H1 (cell line): Measurements from ENCODE around the gene NUTM1. TPM values are rescaled to one million over a fixed set of nuclear protein-coding genes. Genes with fewer than 3 reads are reported as not detected.

Experiments used
- CTCF ChIA-PET: fragments of 300-600 bp; sonication (Branson Sonifier 250); formaldehyde crosslinking; loops from one replicate; lab custom pipeline; 2021; ENCODE audit not compliant: partially characterized antibody; lab: Charles Lee
- POLR2A ChIA-PET: fragments of 300-600 bp; sonication (Branson Sonifier 250); formaldehyde crosslinking; loops from one replicate; lab custom pipeline; 2021; ENCODE audit warnings: inconsistent platforms; ENCODE audit not compliant: partially characterized antibody; lab: Charles Lee
- DNase-seq, 2 experiments: peaks; one replicate each; pipeline versions ENCODE4 v3.0.0 to v3.0.0-alpha.2; 2010 to 2022; ENCODE audit warnings: low spot score in 2 of 2, low read depth in 1 of 2, mixed read lengths in 1 of 2
- FAIRE-seq: peaks from 2 replicates; lab custom pipeline; 2011; peaks lifted over from hg19 to GRCh38; lab: Jason Lieb, UNC
- H2AFZ ChIP-seq: 2 replicates; pipeline ENCODE4 v1.8.1; 2012; ENCODE audit warnings: low read length, inconsistent platforms
- H2AK5ac ChIP-seq: 2 replicates; pipeline ENCODE4 v1.6.1; 2013; ENCODE audit warnings: low read depth, low read length
- H2BK120ac ChIP-seq: replicated peaks from 2 replicates; pipeline ENCODE3; 2013; ENCODE audit warnings: low read depth, low read length, inconsistent platforms
- H2BK12ac ChIP-seq: 2 replicates; pipeline ENCODE4 v1.6.1; 2013; ENCODE audit warnings: low read depth, low read length
- H2BK15ac ChIP-seq: 2 replicates; pipeline ENCODE4 v1.6.1; 2013; ENCODE audit warnings: low read length
- H2BK20ac ChIP-seq: 2 replicates; pipeline ENCODE4 v1.6.1; 2013; ENCODE audit warnings: low read length
- H2BK5ac ChIP-seq: 2 replicates; pipeline ENCODE4 v1.6.1; 2013; ENCODE audit warnings: low read depth, low read length
- H3K14ac ChIP-seq: 2 replicates; pipeline ENCODE4 v1.6.1; 2013; ENCODE audit warnings: inconsistent platforms; ENCODE audit not compliant: insufficient read length
- H3K18ac ChIP-seq: 2 replicates; pipeline ENCODE4 v1.6.1; 2013; ENCODE audit warnings: low read length; ENCODE audit errors: extremely low read depth
- H3K23ac ChIP-seq: 2 replicates; pipeline ENCODE4 v1.6.1; 2013; ENCODE audit warnings: inconsistent platforms; ENCODE audit not compliant: insufficient read length
- H3K23me2 ChIP-seq: 2 replicates; pipeline ENCODE4 v1.6.1; 2013; ENCODE audit warnings: low read depth, low read length
- H3K27ac ChIP-seq: 2 replicates; pipeline ENCODE4 v1.6.1; 2011; ENCODE audit warnings: low read depth, low read length, inconsistent platforms
- H3K27me3 ChIP-seq, 4 experiments: replicated peaks in 1 of 4; 1 replicate in 1 of 4; 2 replicates in 3 of 4; pipeline versions ENCODE4 v1.6.1 to v1.8.1; 2011 to 2013; ENCODE audit warnings: low read length in 3 of 4, mild to moderate bottlenecking in 3 of 4, inconsistent platforms in 2 of 4, mixed read lengths in 2 of 4, moderate library complexity in 1 of 4; ENCODE audit not compliant: control insufficient read depth in 3 of 4, insufficient read depth in 3 of 4; ENCODE audit errors: extremely low read depth in 1 of 4
- H3K36me3 ChIP-seq, 4 experiments: 2 replicates each; pipeline versions ENCODE4 v1.6.1 to v1.8.1; 2011 to 2013; ENCODE audit warnings: mild to moderate bottlenecking in 4 of 4, low read length in 3 of 4, moderate library complexity in 2 of 4, control low read depth in 1 of 4, inconsistent platforms in 1 of 4; ENCODE audit not compliant: insufficient read depth in 4 of 4, control insufficient read depth in 2 of 4
- H3K4ac ChIP-seq: replicated peaks from 2 replicates; pipeline ENCODE3; 2013; ENCODE audit warnings: low read length, low read depth, mixed read lengths, inconsistent platforms; ENCODE audit not compliant: insufficient read length
- H3K4me1 ChIP-seq, 4 experiments: replicated peaks in 1 of 4; 1 replicate in 1 of 4; 2 replicates in 3 of 4; pipeline versions ENCODE4 v1.6.1 to v1.8.1; 2011 to 2013; ENCODE audit warnings: low read length in 3 of 4, inconsistent platforms in 2 of 4, mixed read lengths in 1 of 4; ENCODE audit not compliant: insufficient read depth in 4 of 4, control insufficient read depth in 3 of 4
- H3K4me2 ChIP-seq, 2 experiments: 2 replicates each; pipeline versions ENCODE4 v1.6.1 to v1.8.1; 2011 to 2013; ENCODE audit warnings: low read depth in 2 of 2, low read length in 2 of 2, control low read depth in 1 of 2, inconsistent platforms in 1 of 2, mild to moderate bottlenecking in 1 of 2; ENCODE audit not compliant: insufficient read depth in 1 of 2
- H3K4me3 ChIP-seq, 4 experiments: fragments of 200-600, 300-600 bp in 1 of 4; sonication (generic), shearing (Covaris generic), sonication (Bioruptor Twin) in 1 of 4; 2 replicates each; pipeline versions ENCODE4 v1.5.1 to v1.8.1; 2011 to 2016; ENCODE audit warnings: low read length in 4 of 4, low read depth in 3 of 4, control low read depth in 2 of 4, inconsistent platforms in 2 of 4, mild to moderate bottlenecking in 2 of 4, mixed read lengths in 1 of 4, moderate library complexity in 1 of 4; ENCODE audit not compliant: insufficient read depth in 2 of 4; ENCODE audit errors: extremely low read depth in 1 of 4
- H3K56ac ChIP-seq: replicated peaks from 2 replicates; pipeline ENCODE3; 2013; ENCODE audit warnings: low read depth, mild to moderate bottlenecking, mixed read lengths, low read length, inconsistent platforms; ENCODE audit not compliant: insufficient read length
- H3K79me1 ChIP-seq: 2 replicates; pipeline ENCODE4 v1.6.1; 2013; ENCODE audit warnings: low read depth, low read length, control low read depth
- H3K79me2 ChIP-seq, 2 experiments: 2 replicates each; pipeline versions ENCODE4 v1.6.1 to v1.8.1; 2012 to 2013; ENCODE audit warnings: low read length in 2 of 2, mild to moderate bottlenecking in 2 of 2, inconsistent platforms in 1 of 2; ENCODE audit not compliant: insufficient read depth in 2 of 2, control insufficient read depth in 1 of 2
- H3K9ac ChIP-seq, 4 experiments: replicated peaks in 1 of 4; 1 replicate in 1 of 4; 2 replicates in 3 of 4; pipeline versions ENCODE4 v1.6.1 to v1.8.1; 2011 to 2013; ENCODE audit warnings: low read depth in 3 of 4, low read length in 3 of 4, control low read depth in 2 of 4, mild to moderate bottlenecking in 2 of 4, moderate library complexity in 2 of 4, inconsistent platforms in 1 of 4; ENCODE audit errors: extremely low read depth in 1 of 4
- H3K9me3 ChIP-seq, 2 experiments: 2 replicates each; pipeline versions ENCODE4 v1.6.1 to v1.8.1; 2012 to 2013; ENCODE audit warnings: mild to moderate bottlenecking in 2 of 2, moderate library complexity in 2 of 2, control low read depth in 1 of 2, inconsistent platforms in 1 of 2, low read depth in 1 of 2, low read length in 1 of 2, mixed read lengths in 1 of 2; ENCODE audit not compliant: insufficient read depth in 2 of 2
- H4K20me1 ChIP-seq, 2 experiments: replicated peaks in 1 of 2; 2 replicates each; pipeline versions ENCODE3 to v1.8.1; 2011 to 2013; ENCODE audit warnings: inconsistent platforms in 2 of 2, low read length in 2 of 2, mild to moderate bottlenecking in 1 of 2; ENCODE audit not compliant: insufficient read depth in 2 of 2, control insufficient read depth in 1 of 2
- H4K5ac ChIP-seq: 2 replicates; pipeline ENCODE4 v1.6.1; 2013; ENCODE audit warnings: low read length, low read depth, mixed read lengths, inconsistent platforms; ENCODE audit not compliant: insufficient read length
- H4K8ac ChIP-seq: 2 replicates; pipeline ENCODE4 v1.8.0; 2013; ENCODE audit warnings: mild to moderate bottlenecking, moderate library complexity, low read length, inconsistent platforms; ENCODE audit not compliant: insufficient read depth; ENCODE audit errors: extremely low read depth
- H4K91ac ChIP-seq: replicated peaks from 2 replicates; pipeline ENCODE3; 2013; ENCODE audit warnings: low read length, mixed read lengths, inconsistent platforms; ENCODE audit not compliant: insufficient read length
- BACH1 ChIP-seq: IDR thresholded peaks from 2 replicates; pipeline ENCODE4 v1.6.1; 2012; ENCODE audit warnings: low read length, improper control_type of control experiment
- CEBPB ChIP-seq: IDR thresholded peaks from 2 replicates; pipeline ENCODE4 v1.6.1; 2012; ENCODE audit warnings: low read depth, low read length
- CREB1 ChIP-seq: IDR thresholded peaks from 2 replicates; pipeline ENCODE4 v1.6.1; 2012; ENCODE audit warnings: inconsistent platforms
- CTBP2 ChIP-seq: IDR thresholded peaks from 2 replicates; pipeline ENCODE4 v1.7.0; 2011; ENCODE audit warnings: borderline replicate concordance, mild to moderate bottlenecking, moderate library complexity, mixed read lengths, low read length; ENCODE audit not compliant: insufficient read depth, insufficient read length
- CTCF ChIP-seq, 3 experiments: IDR thresholded peaks; 1 replicate in 2 of 3; 2 replicates in 1 of 3; pipeline versions ENCODE4 v1.5.1 to v1.6.1; 2011; ENCODE audit warnings: low read length in 3 of 3, mild to moderate bottlenecking in 3 of 3, inconsistent platforms in 2 of 3, low read depth in 1 of 3, moderate library complexity in 1 of 3; ENCODE audit not compliant: insufficient read depth in 1 of 3; ENCODE audit errors: control extremely low read depth in 1 of 3
- NANOG ChIP-seq: IDR thresholded peaks from 2 replicates; pipeline ENCODE4 v1.6.1; 2011; ENCODE audit warnings: low read length, low read depth, mild to moderate bottlenecking, inconsistent platforms; ENCODE audit not compliant: insufficient read depth, poor library complexity, severe bottlenecking
- SP4 ChIP-seq: IDR thresholded peaks from 2 replicates; pipeline ENCODE4 v1.6.1; 2012; ENCODE audit warnings: low read length, inconsistent platforms
- TEAD4 ChIP-seq: IDR thresholded peaks from 2 replicates; pipeline ENCODE4 v1.6.1; 2012; ENCODE audit warnings: low read depth, low read length, inconsistent platforms, mixed read lengths
- WGBS, 2 experiments: shearing (Covaris generic) in 1 of 2; methylation state at CpG; one replicate each; pipeline versions ENCODE4 v1.1.6 to v1.1.7; 2013 to 2015; ENCODE audit warnings: low lambda C conversion rate in 2 of 2, mixed read lengths in 2 of 2, inconsistent platforms in 1 of 2, low coverage in 1 of 2, missing lambda C conversion rate in 1 of 2; ENCODE audit not compliant: insufficient replicate concordance in 2 of 2, insufficient coverage in 1 of 2, insufficient read length in 1 of 2; ENCODE audit errors: extremely low coverage in 1 of 2, missing lambda C conversion rate in 1 of 2; 5-methylcytosine and 5-hydroxymethylcytosine counted together
- polyA plus RNA-seq, 7 experiments: library from polyadenylated mRNA; depleted of rRNA in 3 of 7; stranded (reverse) in 5 of 7; unstranded in 2 of 7; fragments of >200 nt in 5 of 7; fragments of 200-250 nt in 2 of 7; gene quantifications; 1 replicate in 5 of 7; 2 replicates in 1 of 7; 4 replicates in 1 of 7; pipeline versions ENCODE4 v1.2.1 to v1.2.3, GENCODE V29; 2011 to 2013; ENCODE audit warnings: missing spikeins in 2 of 7, mixed read lengths in 2 of 7
- total RNA-seq: library from RNA; stranded (reverse); fragmentation: NEBNext Ultra II Directional; extraction: Animal tissue kit (Norgen Biotek cat#: 25700); gene quantifications from 2 replicates; pipeline ENCODE4 v1.2.1, GENCODE V29; 2021

The NUTM1 gene
- total and polyA plus RNA-seq, 2 of the 8 experiments (the other 6 are each of a cell fraction or from before 2014, with no cell fraction given) = 0.39 to 0.60 TPM

GRCh38 chr15:34341381-34342212 lies 1.5 kb upstream of the NUTM1 start:
- CTCF ChIA-PET = interaction anchor here (0.8 to 1.2 kb wide), 2 partner anchors 13 to 26 kb away, joined by 3 to 5 read pairs; no protein-coding TSS in a partner anchor
- H3K79me2 ChIP-seq = peaks cover 0 to 20% of the 10 kb centered on the region in 2 experiments; a peak in 3 of 4 replicates

More at GRCh38 chr15:34341381-34342212, 1.5 kb upstream of the NUTM1 start:
- Histone ChIP-seq H2AK5ac (no peak overlapping the region), H2BK15ac (no peak overlapping the region), H4K20me1 (no peaks in the 10 kb centered on the region), H3K23ac (no peak overlapping the region), H2BK20ac (no peak overlapping the region), H3K4me1 (peaks cover 6 to 11% (median 8%) of the 10 kb centered on the region in 4 experiments; a peak in 6 of 7 replicates), H2AFZ (no peak overlapping the region), H3K27ac (no peak overlapping the region), H3K36me3 (peaks cover 2 to 13% (median 6%) of the 10 kb centered on the region in 4 experiments; a peak in 5 of 8 replicates), H2BK12ac (no peak overlapping the region), H3K79me1 (peaks cover 4% of the 10 kb centered on the region; the same call in 1 of the 2 replicates), H3K9ac (no peak overlapping the region), H3K18ac (no peak overlapping the region), H2BK120ac (no peak overlapping the region), H4K8ac (no peak overlapping the region), H4K91ac (no peak overlapping the region), H2BK5ac (no peak overlapping the region), H3K14ac (no peak overlapping the region), H3K27me3 (no peaks in the 10 kb centered on the region), H3K9me3 (no peaks in the 10 kb centered on the region), H4K5ac (no peak overlapping the region), H3K4me3 (peak overlapping the region; percentile 86 to 94 (median 92); a peak in 7 of 8 replicates), H3K4me2 (peak overlapping the region; percentile 20 to 73)
- WGBS, 2 experiments = 96% methylated on average over 15 of the region's 15 CpGs; no CpG with 5 or more reads in 1 of the 2 experiments
- POLR2A ChIA-PET = interaction anchor here (1.6 kb wide), 1 partner anchor 8 kb away, joined by 5 read pairs; no protein-coding TSS in a partner anchor
- DNase-seq = no peak
- TF ChIP-seq BACH1 = no peak
- no peak for TF ChIP-seq CEBPB
- TF ChIP-seq CTBP2 = no peak
- TF ChIP-seq NANOG = no peak
- no peak for TF ChIP-seq CTCF (IDR thresholded peaks at IDR 0.05; ENCODE audit: control extremely low read depth in 1 of 3, insufficient read depth in 1 of 3, low read depth in 1 of 3, low read length in 3 of 3)
- TF ChIP-seq SP4 = no peak
- TF ChIP-seq CREB1 = no peak
- no peak for TF ChIP-seq TEAD4
- TF ChIP-seq, all 59 proteins: peak for 0
- Histone ChIP-seq H3K4ac (no peak overlapping the region), H3K56ac (no peak overlapping the region), H3K23me2 (peaks cover 8% of the 10 kb centered on the region; the same call in 1 of the 2 replicates)
- FAIRE-seq = no peak
